Osteocyte (in vitro differentiated cells): Measurements from ENCODE around the gene FAM20C. TPM values are rescaled to one million over a fixed set of nuclear protein-coding genes. Genes with fewer than 3 reads are reported as not detected.

Experiments
- DNase-seq: peaks from one replicate; pipeline ENCODE4 v3.0.0; 2021; ENCODE audit warnings: mixed read lengths; ENCODE audit not compliant: unreplicated experiment; ENCODE audit errors: extremely low spot score
- H3K27ac Mint-ChIP-seq: one replicate; pipeline ENCODE4 v1.8.0; 2021; ENCODE audit warnings: mild to moderate bottlenecking, mixed read lengths; ENCODE audit not compliant: unreplicated experiment
- H3K27me3 Mint-ChIP-seq: one replicate; pipeline ENCODE4 v1.8.0; 2021; ENCODE audit warnings: mixed read lengths; ENCODE audit not compliant: unreplicated experiment
- H3K36me3 Mint-ChIP-seq: one replicate; pipeline ENCODE4 v1.8.0; 2021; ENCODE audit warnings: mixed read lengths; ENCODE audit not compliant: unreplicated experiment
- H3K4me1 Mint-ChIP-seq: one replicate; pipeline ENCODE4 v1.8.0; 2021; ENCODE audit warnings: mixed read lengths; ENCODE audit not compliant: unreplicated experiment
- H3K4me3 Mint-ChIP-seq: one replicate; pipeline ENCODE4 v1.8.0; 2021; ENCODE audit warnings: mild to moderate bottlenecking, moderate library complexity, mixed read lengths; ENCODE audit not compliant: unreplicated experiment
- H3K9me3 Mint-ChIP-seq: one replicate; pipeline ENCODE4 v1.8.0; 2021; ENCODE audit warnings: mixed read lengths; ENCODE audit not compliant: unreplicated experiment
- CTCF ChIP-seq: fragments of 200-600 bp; sonication (generic); IDR thresholded peaks from 2 replicates; pipeline ENCODE4 v1.5.0; 2021; ENCODE audit warnings: antibody characterized with exemption, mild to moderate bottlenecking, moderate library complexity
- total RNA-seq: library from RNA; stranded (reverse); gene quantifications from 2 replicates; pipeline ENCODE4 v1.2.1, GENCODE V29; 2021

FAM20C gene
- total RNA-seq, 1 donor from 2014 or later, result 143 TPM

GRCh38 chr7:304574-305409, 112.4 kb downstream of the FAM20C start:
- Mint-ChIP-seq H3K36me3 (no peaks in the 10 kb centered on the region), H3K27me3 (peaks cover 5% of the 10 kb centered on the region), H3K4me3 (no peak overlapping the region), H3K9me3 (peaks cover 11% of the 10 kb centered on the region), H3K27ac (no peak overlapping the region), H3K4me1 (no peaks in the 10 kb centered on the region)
- no peak for DNase-seq
- no peak for TF ChIP-seq CTCF

GRCh38 chr7:305410-306151, 113.2 kb downstream of the FAM20C start:
- Mint-ChIP-seq H3K27ac (no peak overlapping the region), H3K4me1 (no peaks in the 10 kb centered on the region), H3K4me3 (no peak overlapping the region), H3K9me3 (peaks cover 11% of the 10 kb centered on the region), H3K27me3 (peaks cover 8% of the 10 kb centered on the region), H3K36me3 (no peaks in the 10 kb centered on the region)
- no peak for TF ChIP-seq CTCF
- no peak for DNase-seq

- no peak for TF ChIP-seq CTCF
- H3K4me3 Mint-ChIP-seq, result no peak overlapping the region
- DNase-seq, result no peak
- no peaks in the 10 kb centered on the region for H3K36me3 Mint-ChIP-seq
- no peak overlapping the region for H3K27ac Mint-ChIP-seq
- peaks cover 11% of the 10 kb centered on the region for H3K9me3 Mint-ChIP-seq
- no peaks in the 10 kb centered on the region for H3K4me1 Mint-ChIP-seq
- peaks cover 32% of the 10 kb centered on the region for H3K27me3 Mint-ChIP-seq
Observed at GRCh38 chr7:307970-308369, 115.6 kb downstream of the FAM20C start.

- TF ChIP-seq CTCF, result no peak
- Mint-ChIP-seq H3K4me3 (no peak overlapping the region), H3K27ac (no peak overlapping the region), H3K4me1 (no peaks in the 10 kb centered on the region), H3K27me3 (peaks cover 46% of the 10 kb centered on the region), H3K36me3 (no peaks in the 10 kb centered on the region), H3K9me3 (peaks cover 11% of the 10 kb centered on the region)
- DNase-seq, result no peak
Observed at GRCh38 chr7:309586-310228, 117.3 kb downstream of the FAM20C start.

Other genes starting within 250 kb of the FAM20C start
- not detected in 2 replicates for gene FOXL3, start 97.6 kb downstream of the FAM20C start, total RNA-seq